Glutamatergic neuron (in vitro differentiated cells): Measurements from ENCODE around the gene RAB11FIP3. TPM values are rescaled to one million over a fixed set of nuclear protein-coding genes. Genes with fewer than 3 reads are reported as not detected.
A peak's percentile ranks its signal among the peaks of the same experiment; 100 is the strongest.

Source experiments
- DNase-seq: peaks from one replicate; pipeline ENCODE4 v3.0.0; 2022
- H3K27ac Mint-ChIP-seq: one replicate; pipeline ENCODE4 v1.8.0; 2020; ENCODE audit warnings: mild to moderate bottlenecking, mixed read lengths, inconsistent platforms; ENCODE audit not compliant: unreplicated experiment
- H3K27me3 Mint-ChIP-seq: one replicate; pipeline ENCODE4 v1.8.0; 2020; ENCODE audit warnings: mild to moderate bottlenecking, moderate library complexity, mixed read lengths, inconsistent platforms; ENCODE audit not compliant: unreplicated experiment
- H3K36me3 Mint-ChIP-seq: one replicate; pipeline ENCODE4 v1.8.0; 2020; ENCODE audit warnings: mild to moderate bottlenecking, mixed read lengths, inconsistent platforms; ENCODE audit not compliant: unreplicated experiment
- H3K4me1 Mint-ChIP-seq: one replicate; pipeline ENCODE4 v1.8.0; 2020; ENCODE audit warnings: mild to moderate bottlenecking, low read depth, mixed read lengths, inconsistent platforms; ENCODE audit not compliant: unreplicated experiment
- H3K4me3 Mint-ChIP-seq: one replicate; pipeline ENCODE4 v1.8.0; 2020; ENCODE audit warnings: mild to moderate bottlenecking, mixed read lengths, inconsistent platforms; ENCODE audit not compliant: unreplicated experiment
- H3K9me3 Mint-ChIP-seq: one replicate; pipeline ENCODE4 v1.8.0; 2020; ENCODE audit warnings: mild to moderate bottlenecking, moderate library complexity, mixed read lengths, inconsistent platforms; ENCODE audit not compliant: unreplicated experiment
- CTCF ChIP-seq: fragments of 200-600 bp; sonication (generic); IDR thresholded peaks from one replicate; pipeline ENCODE4 v1.5.0; 2021; ENCODE audit not compliant: partially characterized antibody, unreplicated experiment
- total RNA-seq: library from RNA; stranded (reverse); fragmentation: NEBNext Ultra II Directional; extraction: Animal tissue kit (Norgen Biotek cat#: 25700); gene quantifications from one replicate; pipeline ENCODE4 v1.2.1, GENCODE V29; 2021; ENCODE audit not compliant: unreplicated experiment

RAB11FIP3 gene
- total RNA-seq, 1 donor from 2014 or later: 103 TPM

GRCh38 chr16:471353-472198 is 46.1 kb downstream of the RAB11FIP3 start:
- H3K4me1 Mint-ChIP-seq: peaks cover 17% of the 10 kb centered on the region
- H3K27ac Mint-ChIP-seq: peak overlapping the region; percentile 12
- peaks cover 12% of the 10 kb centered on the region for H3K27me3 Mint-ChIP-seq
- H3K4me3 Mint-ChIP-seq: no peak overlapping the region
- TF ChIP-seq CTCF: no peak
- no peak for DNase-seq
- no peaks in the 10 kb centered on the region for H3K36me3 Mint-ChIP-seq
- H3K9me3 Mint-ChIP-seq: peaks cover 7% of the 10 kb centered on the region

- TF ChIP-seq CTCF: no peak
- Mint-ChIP-seq H3K4me3 (no peak overlapping the region), H3K36me3 (no peaks in the 10 kb centered on the region), H3K4me1 (peaks cover 12% of the 10 kb centered on the region), H3K27ac (no peak overlapping the region), H3K27me3 (peaks cover 7% of the 10 kb centered on the region), H3K9me3 (peaks cover 7% of the 10 kb centered on the region)
- DNase-seq: no peak
Measured at GRCh38 chr16:472199-472504, 46.7 kb downstream of the RAB11FIP3 start.

- no peak for TF ChIP-seq CTCF
- Mint-ChIP-seq H3K27me3 (peaks cover 5% of the 10 kb centered on the region), H3K27ac (peak overlapping the region; percentile 22), H3K9me3 (peaks cover 4% of the 10 kb centered on the region), H3K4me1 (peaks cover 9% of the 10 kb centered on the region), H3K36me3 (no peaks in the 10 kb centered on the region), H3K4me3 (no peak overlapping the region)
- no peak for DNase-seq
Measured at GRCh38 chr16:473046-474043, 47.9 kb downstream of the RAB11FIP3 start.

- Mint-ChIP-seq H3K27ac (no peak overlapping the region), H3K4me1 (peaks cover 8% of the 10 kb centered on the region), H3K9me3 (peaks cover 2% of the 10 kb centered on the region), H3K4me3 (no peak overlapping the region), H3K36me3 (no peaks in the 10 kb centered on the region), H3K27me3 (peaks cover 5% of the 10 kb centered on the region)
- TF ChIP-seq CTCF: no peak
- DNase-seq: no peak
Measured at GRCh38 chr16:474420-475122, 49.1 kb downstream of the RAB11FIP3 start.
